Epithelial cell of proximal tubule (primary cell): ENCODE measurements around the gene SLC35E4. TPM values are rescaled to one million over a fixed set of nuclear protein-coding genes. Genes with fewer than 3 reads are reported as not detected.
"Not testable (repeated sequence)": the region's sequence is repeated elsewhere in the genome, so short reads cannot be mapped to it uniquely, and the experiment has no call there.

ENCODE experiments used
- DNase-seq: peaks from one replicate; pipeline ENCODE4 v3.0.0-alpha.2; 2011; ENCODE audit warnings: low read depth
- H3K4me3 ChIP-seq: 2 replicates; pipeline ENCODE4 v1.5.1; 2011; ENCODE audit warnings: low read depth, mild to moderate bottlenecking, low read length
- total RNA-seq: library from RNA; depleted of rRNA; stranded (reverse); fragments of >200 nt; gene quantifications from 2 replicates; pipeline ENCODE4 v1.2.3, GENCODE V29; 2015
- TF ChIP-seq, protein P1 (sequence below): conservative IDR thresholded peaks from 2 replicates; pipeline ENCODE4 v1.5.1; 2012; ENCODE audit warnings: low read depth, mild to moderate bottlenecking, low read length

SLC35E4 gene, protein sequence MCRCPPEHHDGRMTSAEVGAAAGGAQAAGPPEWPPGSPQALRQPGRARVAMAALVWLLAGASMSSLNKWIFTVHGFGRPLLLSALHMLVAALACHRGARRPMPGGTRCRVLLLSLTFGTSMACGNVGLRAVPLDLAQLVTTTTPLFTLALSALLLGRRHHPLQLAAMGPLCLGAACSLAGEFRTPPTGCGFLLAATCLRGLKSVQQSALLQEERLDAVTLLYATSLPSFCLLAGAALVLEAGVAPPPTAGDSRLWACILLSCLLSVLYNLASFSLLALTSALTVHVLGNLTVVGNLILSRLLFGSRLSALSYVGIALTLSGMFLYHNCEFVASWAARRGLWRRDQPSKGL
- 9.1 and 10.7 TPM in 2 replicates for total RNA-seq

DNA sequence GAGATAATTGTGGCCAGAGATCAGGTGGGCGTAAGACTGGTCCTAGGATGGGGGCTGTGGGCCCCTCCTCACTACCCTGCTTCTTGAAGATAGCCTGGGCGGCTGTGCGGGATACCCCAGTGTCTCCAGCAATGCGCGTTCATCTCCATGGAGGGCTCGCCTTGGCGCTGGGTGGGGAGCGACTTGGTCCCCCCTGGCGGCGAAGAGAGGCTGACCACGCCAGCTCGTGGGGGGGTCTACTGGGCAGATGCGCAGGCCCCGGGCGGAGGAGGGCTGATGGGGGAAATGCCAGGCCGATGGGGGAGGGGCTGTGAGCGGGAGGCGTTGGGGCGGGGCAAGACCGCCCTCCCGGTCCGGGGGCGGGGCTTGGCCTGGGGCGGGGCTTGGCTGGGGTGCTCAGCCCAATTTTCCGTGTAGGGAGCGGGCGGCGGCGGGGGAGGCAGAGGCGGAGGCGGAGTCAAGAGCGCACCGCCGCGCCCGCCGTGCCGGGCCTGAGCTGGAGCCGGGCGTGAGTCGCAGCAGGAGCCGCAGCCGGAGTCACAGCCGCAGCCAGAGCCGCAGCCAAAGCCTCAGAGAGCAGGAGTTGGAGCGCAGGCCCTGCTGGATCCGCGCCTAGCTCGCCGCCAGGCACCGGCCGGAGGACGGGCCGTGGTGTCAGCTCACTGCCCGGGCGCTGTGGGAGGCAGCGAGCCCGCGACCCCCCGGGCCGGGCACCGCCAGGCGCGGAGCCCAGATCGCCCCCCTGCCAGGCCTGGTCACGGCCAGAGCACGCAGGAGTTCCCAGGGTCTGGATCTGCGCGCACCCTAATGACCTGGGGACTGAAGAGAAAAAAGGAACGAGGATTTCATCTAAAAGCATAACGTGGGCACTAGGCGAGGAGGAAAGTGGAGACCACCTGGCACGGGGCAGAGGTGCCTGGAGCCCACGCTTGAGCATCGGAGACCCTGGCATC lies at the start of gene SLC35E4:
TSS of gene SLC35E4 (plus strand) at position 509 of the 953 bp plus-strand sequence. CDS start 670 bp downstream, outside the sequence.
- peak within 1 kb of the TSS; percentile 63 for H3K4me3 ChIP-seq
- TF ChIP-seq, protein P1, sequence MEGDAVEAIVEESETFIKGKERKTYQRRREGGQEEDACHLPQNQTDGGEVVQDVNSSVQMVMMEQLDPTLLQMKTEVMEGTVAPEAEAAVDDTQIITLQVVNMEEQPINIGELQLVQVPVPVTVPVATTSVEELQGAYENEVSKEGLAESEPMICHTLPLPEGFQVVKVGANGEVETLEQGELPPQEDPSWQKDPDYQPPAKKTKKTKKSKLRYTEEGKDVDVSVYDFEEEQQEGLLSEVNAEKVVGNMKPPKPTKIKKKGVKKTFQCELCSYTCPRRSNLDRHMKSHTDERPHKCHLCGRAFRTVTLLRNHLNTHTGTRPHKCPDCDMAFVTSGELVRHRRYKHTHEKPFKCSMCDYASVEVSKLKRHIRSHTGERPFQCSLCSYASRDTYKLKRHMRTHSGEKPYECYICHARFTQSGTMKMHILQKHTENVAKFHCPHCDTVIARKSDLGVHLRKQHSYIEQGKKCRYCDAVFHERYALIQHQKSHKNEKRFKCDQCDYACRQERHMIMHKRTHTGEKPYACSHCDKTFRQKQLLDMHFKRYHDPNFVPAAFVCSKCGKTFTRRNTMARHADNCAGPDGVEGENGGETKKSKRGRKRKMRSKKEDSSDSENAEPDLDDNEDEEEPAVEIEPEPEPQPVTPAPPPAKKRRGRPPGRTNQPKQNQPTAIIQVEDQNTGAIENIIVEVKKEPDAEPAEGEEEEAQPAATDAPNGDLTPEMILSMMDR, result peak; percentile 38
- DNase-seq, result no peak

DNA sequence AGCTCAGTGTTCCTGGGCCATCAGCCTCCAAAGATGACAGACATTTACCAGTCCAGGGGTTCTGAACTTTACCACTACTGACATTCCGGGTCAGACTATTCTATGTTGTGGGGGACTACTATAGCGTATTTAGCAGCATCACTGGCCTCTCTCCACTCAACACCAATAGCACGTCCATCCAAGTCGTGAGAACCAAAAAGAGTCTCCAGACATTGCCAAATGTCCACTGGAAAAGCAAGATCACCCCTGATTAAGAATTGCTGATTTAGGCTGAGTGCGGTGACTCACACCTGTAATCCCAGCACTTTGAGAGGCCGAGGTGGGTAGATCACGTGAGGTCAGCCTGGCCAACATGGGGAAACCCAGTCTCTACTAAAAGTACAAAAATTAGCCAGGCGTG lies 49.2 kb upstream of the SLC35E4 start:
- no peak overlapping the region for H3K4me3 ChIP-seq
- no peak for DNase-seq
- TF ChIP-seq, protein P1, result no peak

DNA sequence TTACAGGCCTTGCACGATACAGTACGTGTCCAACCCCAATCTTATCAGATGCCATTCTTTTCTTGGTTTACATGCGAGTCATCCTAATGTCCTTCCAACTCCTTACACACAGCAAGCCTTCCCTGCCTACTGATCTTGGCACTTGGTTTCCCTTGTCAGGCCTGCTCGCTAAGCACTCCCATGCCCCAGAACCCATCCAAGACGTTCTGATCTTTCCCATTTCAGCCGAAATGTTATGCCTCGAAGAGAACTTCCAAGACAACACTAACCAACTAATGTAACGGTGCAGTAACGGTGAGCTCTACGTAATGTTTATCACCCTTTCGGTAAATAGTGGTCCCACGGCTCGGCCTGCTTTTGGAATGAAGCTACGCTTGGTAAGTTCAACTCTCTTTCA lies 44.4 kb upstream of the SLC35E4 start:
- no peak for DNase-seq
- TF ChIP-seq, protein P1, result no peak
- H3K4me3 ChIP-seq, result peak overlapping the region; percentile 86

DNA sequence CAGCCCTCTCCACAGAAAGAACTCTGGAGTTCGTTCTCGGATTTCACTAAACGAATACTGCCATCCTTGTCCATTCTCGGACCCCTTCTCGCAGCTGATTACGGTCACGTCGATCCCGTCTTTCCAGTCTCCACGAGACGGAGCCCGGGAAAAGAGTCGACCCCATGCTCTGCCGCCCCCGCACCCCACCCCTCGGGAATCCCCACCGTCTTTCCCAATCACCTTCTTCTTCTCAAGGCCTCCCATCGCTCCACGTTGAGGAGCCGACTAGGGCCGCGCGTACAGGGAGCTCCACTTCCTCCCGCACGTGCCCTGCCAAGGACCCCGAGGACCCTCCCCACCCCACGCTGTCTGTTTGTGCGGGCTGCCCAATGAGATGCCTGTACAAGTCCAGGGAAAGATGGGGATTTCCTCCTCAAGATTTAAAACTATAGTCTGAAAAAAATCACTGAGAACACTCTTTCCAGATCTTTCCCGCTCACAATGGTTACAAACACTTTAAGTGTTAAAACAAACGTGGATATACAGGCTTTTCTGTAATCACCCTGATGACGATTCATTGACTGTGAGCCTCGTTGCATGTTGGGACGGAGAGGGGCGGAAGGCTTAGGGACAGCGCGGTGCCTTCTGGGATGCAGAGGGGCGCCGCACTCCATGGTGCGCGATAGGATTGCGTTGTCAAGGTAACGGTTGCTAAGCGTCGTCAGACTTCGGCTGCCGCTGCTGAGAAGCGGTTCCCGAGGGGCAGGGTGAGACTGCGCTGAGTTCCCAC lies 43.8 kb upstream of the SLC35E4 start, which contains the start of gene PES1:
TSS of gene PES1 (minus strand) at position 323 of the 772 bp plus-strand sequence. CDS start at position 246, 77 bp downstream.
- TF ChIP-seq, protein P1, result no peak
- peak; percentile 87 for DNase-seq
- peak within 1 kb of the TSS; percentile 86 for H3K4me3 ChIP-seq

DNA sequence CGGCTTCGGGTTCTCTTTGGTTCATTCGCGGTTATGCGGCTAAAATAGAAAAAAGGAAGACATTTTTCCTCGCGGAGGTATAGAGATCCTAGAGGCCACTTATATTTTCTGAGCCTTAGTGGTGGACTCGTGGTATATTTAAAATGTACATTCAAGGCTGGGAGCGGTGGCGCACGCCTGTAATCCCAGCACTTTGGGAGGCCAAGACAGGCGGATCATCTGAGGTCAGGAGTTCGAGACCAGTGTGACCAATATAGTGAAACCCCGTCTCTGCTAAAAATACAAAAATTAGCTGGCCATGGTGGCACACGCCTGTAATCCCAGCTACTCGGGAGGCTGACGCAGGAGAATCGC lies 43.2 kb upstream of the SLC35E4 start:
- not testable (repeated sequence) for DNase-seq
- peak overlapping the region; percentile 86 for H3K4me3 ChIP-seq

DNA sequence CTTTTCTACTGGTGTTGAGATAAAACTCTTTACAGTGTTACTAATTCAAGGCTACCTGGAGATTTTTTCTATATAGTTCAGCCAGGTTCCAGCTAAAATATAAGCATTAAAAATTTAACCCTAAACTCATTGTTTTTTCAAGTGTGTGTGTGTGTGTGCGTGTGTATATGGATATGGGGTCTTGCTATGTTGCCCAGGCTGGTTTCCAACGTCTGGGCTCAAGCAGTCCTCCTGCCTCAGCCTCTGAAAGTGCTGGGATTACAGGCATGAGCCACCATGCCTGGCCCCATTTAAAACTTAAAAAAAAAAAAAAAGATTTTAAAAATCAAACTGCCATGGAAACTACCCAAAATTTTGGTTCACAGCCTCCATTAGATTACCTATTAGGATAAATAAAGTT lies 39.4 kb upstream of the SLC35E4 start:
- DNase-seq, result no peak
- no peak overlapping the region for H3K4me3 ChIP-seq
- TF ChIP-seq, protein P1, result no peak
